H1 (cell line): ENCODE results near the gene ASCL1. TPM values are rescaled to one million over a fixed set of nuclear protein-coding genes. Genes with fewer than 3 reads are reported as not detected.
A peak's percentile ranks its signal among the peaks of the same experiment; 100 is the strongest.

Experiments
- CTCF ChIA-PET: fragments of 300-600 bp; sonication (Branson Sonifier 250); formaldehyde crosslinking; loops from one replicate; lab custom pipeline; 2021; ENCODE audit not compliant: partially characterized antibody; lab: Charles Lee
- POLR2A ChIA-PET: fragments of 300-600 bp; sonication (Branson Sonifier 250); formaldehyde crosslinking; loops from one replicate; lab custom pipeline; 2021; ENCODE audit warnings: inconsistent platforms; ENCODE audit not compliant: partially characterized antibody; lab: Charles Lee
- DNase-seq, 2 experiments: peaks; one replicate each; pipeline versions ENCODE4 v3.0.0 to v3.0.0-alpha.2; 2010 to 2022; ENCODE audit warnings: low spot score in 2 of 2, low read depth in 1 of 2, mixed read lengths in 1 of 2
- FAIRE-seq: peaks from 2 replicates; lab custom pipeline; 2011; peaks lifted over from hg19 to GRCh38; lab: Jason Lieb, UNC
- H2AFZ ChIP-seq: 2 replicates; pipeline ENCODE4 v1.8.1; 2012; ENCODE audit warnings: low read length, inconsistent platforms
- H2AK5ac ChIP-seq: 2 replicates; pipeline ENCODE4 v1.6.1; 2013; ENCODE audit warnings: low read depth, low read length
- H2BK120ac ChIP-seq: replicated peaks from 2 replicates; pipeline ENCODE3; 2013; ENCODE audit warnings: low read depth, low read length, inconsistent platforms
- H2BK12ac ChIP-seq: 2 replicates; pipeline ENCODE4 v1.6.1; 2013; ENCODE audit warnings: low read depth, low read length
- H2BK15ac ChIP-seq: 2 replicates; pipeline ENCODE4 v1.6.1; 2013; ENCODE audit warnings: low read length
- H2BK20ac ChIP-seq: 2 replicates; pipeline ENCODE4 v1.6.1; 2013; ENCODE audit warnings: low read length
- H2BK5ac ChIP-seq: 2 replicates; pipeline ENCODE4 v1.6.1; 2013; ENCODE audit warnings: low read depth, low read length
- H3K14ac ChIP-seq: 2 replicates; pipeline ENCODE4 v1.6.1; 2013; ENCODE audit warnings: inconsistent platforms; ENCODE audit not compliant: insufficient read length
- H3K18ac ChIP-seq: 2 replicates; pipeline ENCODE4 v1.6.1; 2013; ENCODE audit warnings: low read length; ENCODE audit errors: extremely low read depth
- H3K23ac ChIP-seq: 2 replicates; pipeline ENCODE4 v1.6.1; 2013; ENCODE audit warnings: inconsistent platforms; ENCODE audit not compliant: insufficient read length
- H3K23me2 ChIP-seq: 2 replicates; pipeline ENCODE4 v1.6.1; 2013; ENCODE audit warnings: low read depth, low read length
- H3K27ac ChIP-seq: 2 replicates; pipeline ENCODE4 v1.6.1; 2011; ENCODE audit warnings: low read depth, low read length, inconsistent platforms
- H3K27me3 ChIP-seq, 4 experiments: replicated peaks in 1 of 4; 1 replicate in 1 of 4; 2 replicates in 3 of 4; pipeline versions ENCODE4 v1.6.1 to v1.8.1; 2011 to 2013; ENCODE audit warnings: low read length in 3 of 4, mild to moderate bottlenecking in 3 of 4, inconsistent platforms in 2 of 4, mixed read lengths in 2 of 4, moderate library complexity in 1 of 4; ENCODE audit not compliant: control insufficient read depth in 3 of 4, insufficient read depth in 3 of 4; ENCODE audit errors: extremely low read depth in 1 of 4
- H3K36me3 ChIP-seq, 4 experiments: 2 replicates each; pipeline versions ENCODE4 v1.6.1 to v1.8.1; 2011 to 2013; ENCODE audit warnings: mild to moderate bottlenecking in 4 of 4, low read length in 3 of 4, moderate library complexity in 2 of 4, control low read depth in 1 of 4, inconsistent platforms in 1 of 4; ENCODE audit not compliant: insufficient read depth in 4 of 4, control insufficient read depth in 2 of 4
- H3K4ac ChIP-seq: replicated peaks from 2 replicates; pipeline ENCODE3; 2013; ENCODE audit warnings: low read length, low read depth, mixed read lengths, inconsistent platforms; ENCODE audit not compliant: insufficient read length
- H3K4me1 ChIP-seq, 4 experiments: replicated peaks in 1 of 4; 1 replicate in 1 of 4; 2 replicates in 3 of 4; pipeline versions ENCODE4 v1.6.1 to v1.8.1; 2011 to 2013; ENCODE audit warnings: low read length in 3 of 4, inconsistent platforms in 2 of 4, mixed read lengths in 1 of 4; ENCODE audit not compliant: insufficient read depth in 4 of 4, control insufficient read depth in 3 of 4
- H3K4me2 ChIP-seq, 2 experiments: 2 replicates each; pipeline versions ENCODE4 v1.6.1 to v1.8.1; 2011 to 2013; ENCODE audit warnings: low read depth in 2 of 2, low read length in 2 of 2, control low read depth in 1 of 2, inconsistent platforms in 1 of 2, mild to moderate bottlenecking in 1 of 2; ENCODE audit not compliant: insufficient read depth in 1 of 2
- H3K4me3 ChIP-seq, 4 experiments: fragments of 200-600, 300-600 bp in 1 of 4; sonication (generic), shearing (Covaris generic), sonication (Bioruptor Twin) in 1 of 4; 2 replicates each; pipeline versions ENCODE4 v1.5.1 to v1.8.1; 2011 to 2016; ENCODE audit warnings: low read length in 4 of 4, low read depth in 3 of 4, control low read depth in 2 of 4, inconsistent platforms in 2 of 4, mild to moderate bottlenecking in 2 of 4, mixed read lengths in 1 of 4, moderate library complexity in 1 of 4; ENCODE audit not compliant: insufficient read depth in 2 of 4; ENCODE audit errors: extremely low read depth in 1 of 4
- H3K56ac ChIP-seq: replicated peaks from 2 replicates; pipeline ENCODE3; 2013; ENCODE audit warnings: low read depth, mild to moderate bottlenecking, mixed read lengths, low read length, inconsistent platforms; ENCODE audit not compliant: insufficient read length
- H3K79me1 ChIP-seq: 2 replicates; pipeline ENCODE4 v1.6.1; 2013; ENCODE audit warnings: low read depth, low read length, control low read depth
- H3K79me2 ChIP-seq, 2 experiments: 2 replicates each; pipeline versions ENCODE4 v1.6.1 to v1.8.1; 2012 to 2013; ENCODE audit warnings: low read length in 2 of 2, mild to moderate bottlenecking in 2 of 2, inconsistent platforms in 1 of 2; ENCODE audit not compliant: insufficient read depth in 2 of 2, control insufficient read depth in 1 of 2
- H3K9ac ChIP-seq, 4 experiments: replicated peaks in 1 of 4; 1 replicate in 1 of 4; 2 replicates in 3 of 4; pipeline versions ENCODE4 v1.6.1 to v1.8.1; 2011 to 2013; ENCODE audit warnings: low read depth in 3 of 4, low read length in 3 of 4, control low read depth in 2 of 4, mild to moderate bottlenecking in 2 of 4, moderate library complexity in 2 of 4, inconsistent platforms in 1 of 4; ENCODE audit errors: extremely low read depth in 1 of 4
- H3K9me3 ChIP-seq, 2 experiments: 2 replicates each; pipeline versions ENCODE4 v1.6.1 to v1.8.1; 2012 to 2013; ENCODE audit warnings: mild to moderate bottlenecking in 2 of 2, moderate library complexity in 2 of 2, control low read depth in 1 of 2, inconsistent platforms in 1 of 2, low read depth in 1 of 2, low read length in 1 of 2, mixed read lengths in 1 of 2; ENCODE audit not compliant: insufficient read depth in 2 of 2
- H4K20me1 ChIP-seq, 2 experiments: replicated peaks in 1 of 2; 2 replicates each; pipeline versions ENCODE3 to v1.8.1; 2011 to 2013; ENCODE audit warnings: inconsistent platforms in 2 of 2, low read length in 2 of 2, mild to moderate bottlenecking in 1 of 2; ENCODE audit not compliant: insufficient read depth in 2 of 2, control insufficient read depth in 1 of 2
- H4K5ac ChIP-seq: 2 replicates; pipeline ENCODE4 v1.6.1; 2013; ENCODE audit warnings: low read length, low read depth, mixed read lengths, inconsistent platforms; ENCODE audit not compliant: insufficient read length
- H4K8ac ChIP-seq: 2 replicates; pipeline ENCODE4 v1.8.0; 2013; ENCODE audit warnings: mild to moderate bottlenecking, moderate library complexity, low read length, inconsistent platforms; ENCODE audit not compliant: insufficient read depth; ENCODE audit errors: extremely low read depth
- H4K91ac ChIP-seq: replicated peaks from 2 replicates; pipeline ENCODE3; 2013; ENCODE audit warnings: low read length, mixed read lengths, inconsistent platforms; ENCODE audit not compliant: insufficient read length
- CEBPB ChIP-seq: IDR thresholded peaks from 2 replicates; pipeline ENCODE4 v1.6.1; 2012; ENCODE audit warnings: low read depth, low read length
- HDAC2 ChIP-seq, 2 experiments: fragments of 300-600 bp in 1 of 2; sonication (generic) in 1 of 2; IDR thresholded peaks; 2 replicates each; pipeline ENCODE4 v1.6.1; 2011 to 2012; ENCODE audit warnings: low read depth in 2 of 2, low read length in 2 of 2, mild to moderate bottlenecking in 2 of 2, moderate library complexity in 2 of 2, borderline replicate concordance in 1 of 2, inconsistent platforms in 1 of 2
- KDM5A ChIP-seq: fragments of 200-600 bp; IDR thresholded peaks from 2 replicates; pipeline ENCODE4 v1.7.1; 2012; ENCODE audit warnings: mild to moderate bottlenecking, low read length, inconsistent platforms, mixed read lengths
- NANOG ChIP-seq: IDR thresholded peaks from 2 replicates; pipeline ENCODE4 v1.6.1; 2011; ENCODE audit warnings: low read length, low read depth, mild to moderate bottlenecking, inconsistent platforms; ENCODE audit not compliant: insufficient read depth, poor library complexity, severe bottlenecking
- RAD21 ChIP-seq, 2 experiments: IDR thresholded peaks in 1 of 2; conservative IDR thresholded peaks in 1 of 2; 2 replicates each; pipeline ENCODE4 v1.6.1; 2011; ENCODE audit warnings: low read depth in 2 of 2, low read length in 2 of 2, improper control_type of control experiment in 1 of 2, inconsistent platforms in 1 of 2, mild to moderate bottlenecking in 1 of 2, moderate library complexity in 1 of 2
- WGBS, 2 experiments: shearing (Covaris generic) in 1 of 2; methylation state at CpG; one replicate each; pipeline versions ENCODE4 v1.1.6 to v1.1.7; 2013 to 2015; ENCODE audit warnings: low lambda C conversion rate in 2 of 2, mixed read lengths in 2 of 2, inconsistent platforms in 1 of 2, low coverage in 1 of 2, missing lambda C conversion rate in 1 of 2; ENCODE audit not compliant: insufficient replicate concordance in 2 of 2, insufficient coverage in 1 of 2, insufficient read length in 1 of 2; ENCODE audit errors: extremely low coverage in 1 of 2, missing lambda C conversion rate in 1 of 2; 5-methylcytosine and 5-hydroxymethylcytosine counted together
- polyA plus RNA-seq, 7 experiments: library from polyadenylated mRNA; depleted of rRNA in 3 of 7; stranded (reverse) in 5 of 7; unstranded in 2 of 7; fragments of >200 nt in 5 of 7; fragments of 200-250 nt in 2 of 7; gene quantifications; 1 replicate in 5 of 7; 2 replicates in 1 of 7; 4 replicates in 1 of 7; pipeline versions ENCODE4 v1.2.1 to v1.2.3, GENCODE V29; 2011 to 2013; ENCODE audit warnings: missing spikeins in 2 of 7, mixed read lengths in 2 of 7
- total RNA-seq: library from RNA; stranded (reverse); fragmentation: NEBNext Ultra II Directional; extraction: Animal tissue kit (Norgen Biotek cat#: 25700); gene quantifications from 2 replicates; pipeline ENCODE4 v1.2.1, GENCODE V29; 2021
- TF ChIP-seq, protein P1 (sequence below), 3 experiments: IDR thresholded peaks; 1 replicate in 2 of 3; 2 replicates in 1 of 3; pipeline versions ENCODE4 v1.5.1 to v1.6.1; 2011; ENCODE audit warnings: low read length in 3 of 3, mild to moderate bottlenecking in 3 of 3, inconsistent platforms in 2 of 3, low read depth in 1 of 3, moderate library complexity in 1 of 3; ENCODE audit not compliant: insufficient read depth in 1 of 3; ENCODE audit errors: control extremely low read depth in 1 of 3

The ASCL1 gene
- total and polyA plus RNA-seq, 2 of the 8 experiments (the other 6 are each of a cell fraction or from before 2014, with no cell fraction given): 0.12 TPM; not detected in 1

DNA sequence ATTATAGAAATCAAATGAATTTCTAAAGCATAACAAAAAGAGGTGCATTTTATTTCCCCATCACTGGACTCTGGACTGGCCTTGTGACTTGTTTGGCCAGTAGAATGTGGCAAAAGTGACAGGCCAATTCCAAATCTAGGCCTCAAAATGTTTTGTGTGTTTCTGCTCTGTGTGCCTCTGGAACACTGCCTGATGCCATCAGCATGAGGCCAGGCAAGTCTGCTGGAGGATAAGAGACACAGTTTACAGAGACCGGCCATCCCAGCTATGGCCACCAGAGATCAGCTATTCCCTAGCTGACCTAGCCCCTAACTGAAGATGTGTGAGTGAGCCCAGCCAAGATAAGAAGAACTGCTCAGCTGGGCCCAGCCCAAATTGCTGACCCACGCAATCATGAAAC, 32.9 kb downstream of the ASCL1 start:
- no peak for TF ChIP-seq KDM5A
- no peak for TF ChIP-seq HDAC2 (IDR thresholded peaks at IDR 0.05; ENCODE audit: borderline replicate concordance in 1 of 2, low read depth in 2 of 2, low read length in 2 of 2)
- TF ChIP-seq, protein P1, sequence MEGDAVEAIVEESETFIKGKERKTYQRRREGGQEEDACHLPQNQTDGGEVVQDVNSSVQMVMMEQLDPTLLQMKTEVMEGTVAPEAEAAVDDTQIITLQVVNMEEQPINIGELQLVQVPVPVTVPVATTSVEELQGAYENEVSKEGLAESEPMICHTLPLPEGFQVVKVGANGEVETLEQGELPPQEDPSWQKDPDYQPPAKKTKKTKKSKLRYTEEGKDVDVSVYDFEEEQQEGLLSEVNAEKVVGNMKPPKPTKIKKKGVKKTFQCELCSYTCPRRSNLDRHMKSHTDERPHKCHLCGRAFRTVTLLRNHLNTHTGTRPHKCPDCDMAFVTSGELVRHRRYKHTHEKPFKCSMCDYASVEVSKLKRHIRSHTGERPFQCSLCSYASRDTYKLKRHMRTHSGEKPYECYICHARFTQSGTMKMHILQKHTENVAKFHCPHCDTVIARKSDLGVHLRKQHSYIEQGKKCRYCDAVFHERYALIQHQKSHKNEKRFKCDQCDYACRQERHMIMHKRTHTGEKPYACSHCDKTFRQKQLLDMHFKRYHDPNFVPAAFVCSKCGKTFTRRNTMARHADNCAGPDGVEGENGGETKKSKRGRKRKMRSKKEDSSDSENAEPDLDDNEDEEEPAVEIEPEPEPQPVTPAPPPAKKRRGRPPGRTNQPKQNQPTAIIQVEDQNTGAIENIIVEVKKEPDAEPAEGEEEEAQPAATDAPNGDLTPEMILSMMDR (IDR thresholded peaks at IDR 0.05; ENCODE audit: control extremely low read depth in 1 of 3, insufficient read depth in 1 of 3, low read depth in 1 of 3, low read length in 3 of 3): peak; percentile 24 to 50 (median 36)
- TF ChIP-seq RAD21 (IDR thresholded peaks at IDR 0.05 in 1 of 2, conservative IDR thresholded peaks at IDR 0.05 in 1 of 2; ENCODE audit: low read depth in 2 of 2, low read length in 2 of 2): peak; percentile 57 to 76
- TF ChIP-seq NANOG: no peak
- no peak for TF ChIP-seq CEBPB
- no peak overlapping the region for H3K4ac ChIP-seq
- H3K27ac ChIP-seq: no peak overlapping the region
- H3K23ac ChIP-seq: no peak overlapping the region
- H2BK5ac ChIP-seq: no peak overlapping the region
- CTCF ChIA-PET: interaction anchor here (0.6 to 3.2 kb wide), 6 partner anchors 14 to 559 kb away, joined by 3 to 20 read pairs (median 3); no protein-coding TSS in a partner anchor
- no peak overlapping the region for H2AK5ac ChIP-seq
- no peaks in the 10 kb centered on the region for H3K4me1 ChIP-seq
- H3K4me2 ChIP-seq: no peak overlapping the region
- H3K9me3 ChIP-seq: no peaks in the 10 kb centered on the region
- DNase-seq (no peak), FAIRE-seq (no peak)
- H3K36me3 ChIP-seq: no peaks in the 10 kb centered on the region
- H3K27me3 ChIP-seq: no peaks in the 10 kb centered on the region
- no peak overlapping the region for H4K5ac ChIP-seq
- no peak overlapping the region for H4K91ac ChIP-seq
- H3K18ac ChIP-seq: no peak overlapping the region
- no peak overlapping the region for H2BK120ac ChIP-seq
- WGBS, 2 experiments: 78% methylated on average over 2 of the region's 2 CpGs; no CpG with 5 or more reads in 1 of the 2 experiments
- POLR2A ChIA-PET: no interaction called here
- no peak overlapping the region for H4K8ac ChIP-seq
- no peaks in the 10 kb centered on the region for H3K79me1 ChIP-seq
- H2AFZ ChIP-seq: no peak overlapping the region
- H2BK12ac ChIP-seq: no peak overlapping the region
- H3K79me2 ChIP-seq: no peaks in the 10 kb centered on the region
- H2BK20ac ChIP-seq: no peak overlapping the region
- no peak overlapping the region for H2BK15ac ChIP-seq
- H3K14ac ChIP-seq: no peak overlapping the region
- H3K9ac ChIP-seq: no peak overlapping the region
- H4K20me1 ChIP-seq: no peaks in the 10 kb centered on the region
- no peak overlapping the region for H3K56ac ChIP-seq
- H3K23me2 ChIP-seq: no peaks in the 10 kb centered on the region
- no peak overlapping the region for H3K4me3 ChIP-seq
